ENCODE data around the gene SLC38A10.

Gene SLC38A10

GRCh38 chr17:81278831-81279230, 16.3 kb downstream of the SLC38A10 start:
- DNase-seq (ENCODE audit: low read depth, low spot score): no peak

- DNase-seq (ENCODE audit: low read depth, low spot score): no peak
These were observed 17.0 kb downstream of the SLC38A10 start for GRCh38 chr17:81277946-81278693.

- peak; percentile 56 for DNase-seq (ENCODE audit: low read depth, low spot score)
These were observed 17.7 kb downstream of the SLC38A10 start for GRCh38 chr17:81277421-81277820.

GRCh38 chr17:81276781-81277180, 18.3 kb downstream of the SLC38A10 start:
- DNase-seq (ENCODE audit: low read depth, low spot score): no peak

- no peak for DNase-seq (ENCODE audit: low read depth, low spot score)
These were observed 20.6 kb downstream of the SLC38A10 start for GRCh38 chr17:81274471-81274855.

GRCh38 chr17:81273698-81274470, 21.2 kb downstream of the SLC38A10 start:
- no peak for DNase-seq (ENCODE audit: low read depth, low spot score)

GRCh38 chr17:81272616-81273015, 22.5 kb downstream of the SLC38A10 start:
- no peak for DNase-seq (ENCODE audit: low read depth, low spot score)

- DNase-seq (ENCODE audit: low read depth, low spot score): no peak
These were observed 23.9 kb downstream of the SLC38A10 start for GRCh38 chr17:81271226-81271625.

- DNase-seq (ENCODE audit: low read depth, low spot score): no peak
These were observed 24.8 kb downstream of the SLC38A10 start for GRCh38 chr17:81270279-81270678.

- no peak for DNase-seq (ENCODE audit: low read depth, low spot score)
These were observed 27.6 kb downstream of the SLC38A10 start for GRCh38 chr17:81267390-81268067.

GRCh38 chr17:81265576-81265975, 29.5 kb downstream of the SLC38A10 start:
- DNase-seq (ENCODE audit: low read depth, low spot score): no peak

- DNase-seq (ENCODE audit: low read depth, low spot score): no peak
These were observed 30.5 kb downstream of the SLC38A10 start for GRCh38 chr17:81264640-81265039.

- DNase-seq (ENCODE audit: low read depth, low spot score): no peak
These were observed 31.5 kb downstream of the SLC38A10 start for GRCh38 chr17:81263371-81264181.

GRCh38 chr17:81261582-81262336, 33.3 kb downstream of the SLC38A10 start:
- DNase-seq (ENCODE audit: low read depth, low spot score): no peak

- DNase-seq (ENCODE audit: low read depth, low spot score): no peak
These were observed 34.0 kb downstream of the SLC38A10 start for GRCh38 chr17:81261096-81261495.

GRCh38 chr17:81260641-81261040, 34.5 kb downstream of the SLC38A10 start:
- no peak for DNase-seq (ENCODE audit: low read depth, low spot score)

- DNase-seq (ENCODE audit: low read depth, low spot score): no peak
These were observed 34.9 kb downstream of the SLC38A10 start for GRCh38 chr17:81260171-81260570.

GRCh38 chr17:81259058-81259605, 36.0 kb downstream of the SLC38A10 start:
- DNase-seq (ENCODE audit: low read depth, low spot score): no peak

- no peak for DNase-seq (ENCODE audit: low read depth, low spot score)
These were observed 36.8 kb downstream of the SLC38A10 start for GRCh38 chr17:81258292-81258691.

- no peak for DNase-seq (ENCODE audit: low read depth, low spot score)
These were observed 37.6 kb downstream of the SLC38A10 start for GRCh38 chr17:81257533-81257932.

- peak; percentile 61 for DNase-seq (ENCODE audit: low read depth, low spot score)
These were observed 38.5 kb downstream of the SLC38A10 start for GRCh38 chr17:81256616-81257015.

Data from astrocyte of the hippocampus (primary cell).